ENCODE measurements around the gene BMP8A.

- TF ChIP-seq CTCF (IDR thresholded peaks at IDR 0.05) (no peak), POLR2A (IDR thresholded peaks at IDR 0.05) (no peak)
Observed at GRCh38 chr1:39508857-39509305, 17.4 kb downstream of the BMP8A start.

Measured in Peyer's patch (tissue), 4 donors.